Measurements from ENCODE around the gene ABI3BP. TPM values are rescaled to one million over a fixed set of nuclear protein-coding genes. Genes with fewer than 3 reads are reported as not detected.

ABI3BP gene
- total RNA-seq, 1 donor from 2014 or later: 1.1 TPM

DNA sequence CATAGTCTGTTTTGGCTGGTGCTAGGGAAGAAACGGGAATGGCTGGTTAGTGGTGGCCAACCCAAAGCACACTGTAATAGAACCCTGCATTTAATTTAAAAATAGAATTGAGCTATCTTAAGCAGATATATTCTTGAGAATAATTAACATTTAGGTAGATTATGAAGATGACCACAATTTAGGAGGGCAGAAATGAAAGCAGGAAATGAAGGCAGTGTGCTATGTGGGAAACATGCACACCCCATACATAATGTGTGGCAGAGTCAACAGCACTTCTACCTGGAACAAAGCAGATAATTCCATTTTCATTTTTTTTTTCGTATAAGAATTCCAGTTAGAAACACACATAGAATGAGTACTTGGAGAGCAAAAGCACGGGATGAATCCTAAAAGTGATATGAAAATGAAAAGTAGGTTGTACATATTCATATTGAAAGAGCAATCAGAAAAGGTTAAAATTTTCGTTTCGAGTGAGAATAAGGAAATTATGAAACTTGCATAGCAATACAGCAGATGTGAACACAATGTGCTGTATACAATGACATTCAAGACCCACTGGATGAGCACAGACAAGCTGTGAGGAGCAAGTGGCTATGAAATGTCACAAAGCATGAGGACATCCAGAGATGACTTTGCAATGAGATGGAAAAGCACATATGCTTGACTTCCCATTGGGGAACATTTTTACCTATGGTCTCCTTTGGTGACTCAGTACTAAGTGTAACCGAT is 181.3 kb downstream of the ABI3BP start:
- no peaks in the 10 kb centered on the region for H3K9me3 ChIP-seq (ENCODE audit: insufficient read depth, low read depth, low read length)
- H3K4me1 ChIP-seq (ENCODE audit: insufficient read depth, low read length): peaks cover 9% of the 10 kb centered on the region
- FAIRE-seq (no peak), DNase-seq (ENCODE audit: low read depth) (no peak)
- no peaks in the 10 kb centered on the region for H3K27me3 ChIP-seq (ENCODE audit: insufficient read depth, low read length)
- H3K4me1 Mint-ChIP-seq (ENCODE audit: low read depth, unreplicated experiment): peaks cover 8% of the 10 kb centered on the region
- no peak overlapping the region for H3K9ac ChIP-seq (ENCODE audit: low read length)
- H3K79me2 ChIP-seq (ENCODE audit: insufficient read depth, low read length): no peaks in the 10 kb centered on the region
- H2AFZ ChIP-seq (ENCODE audit: low read depth, low read length): no peak overlapping the region
- no peaks in the 10 kb centered on the region for H3K36me3 Mint-ChIP-seq (ENCODE audit: low read depth, unreplicated experiment)
- no peaks in the 10 kb centered on the region for H4K20me1 ChIP-seq (ENCODE audit: insufficient read depth, low read length)
- no peak for TF ChIP-seq CTCF (IDR thresholded peaks at IDR 0.05; ENCODE audit: insufficient read depth, low read depth, low read length)
- no peak for TF ChIP-seq EZH2 (IDR thresholded peaks at IDR 0.05; ENCODE audit: insufficient read depth, low read length)
- H3K27me3 Mint-ChIP-seq (ENCODE audit: low read depth, unreplicated experiment): peaks cover under 1% of the 10 kb centered on the region
- H3K27ac ChIP-seq (ENCODE audit: low read depth, low read length): no peak overlapping the region
- H3K4me2 ChIP-seq (ENCODE audit: low read length): no peak overlapping the region
- no peaks in the 10 kb centered on the region for H3K36me3 ChIP-seq (ENCODE audit: insufficient read depth, low read length)
- no peaks in the 10 kb centered on the region for H3K9me3 Mint-ChIP-seq (ENCODE audit: unreplicated experiment)
- no peak overlapping the region for H3K4me3 Mint-ChIP-seq (ENCODE audit: unreplicated experiment)
- H3K4me3 ChIP-seq (ENCODE audit: insufficient read depth, low read depth, low read length): no peak overlapping the region
- H3K27ac Mint-ChIP-seq (ENCODE audit: unreplicated experiment): no peak overlapping the region

DNA sequence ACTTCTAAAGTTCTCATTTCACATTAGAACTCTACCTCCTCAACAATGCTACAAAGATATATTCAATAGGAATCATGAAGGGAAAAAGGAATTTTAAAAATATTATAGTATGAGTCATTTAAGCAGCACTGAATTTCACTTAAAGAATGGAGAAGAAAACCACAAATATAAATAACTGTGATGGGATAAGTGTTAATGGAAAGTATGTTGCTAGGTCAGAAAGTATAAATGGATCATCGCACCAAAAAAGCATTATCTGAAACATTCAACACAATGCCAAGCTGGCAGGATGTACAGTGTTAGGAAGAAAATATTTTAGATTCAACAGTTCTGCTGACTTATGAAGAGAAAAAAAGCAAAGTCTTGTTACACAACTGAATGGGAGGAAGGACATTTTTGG is 182.6 kb downstream of the ABI3BP start:
- Histone ChIP-seq H3K4me3 (ENCODE audit: insufficient read depth, low read depth, low read length) (no peak overlapping the region), H3K9me3 (ENCODE audit: insufficient read depth, low read depth, low read length) (no peaks in the 10 kb centered on the region), H3K79me2 (ENCODE audit: insufficient read depth, low read length) (no peaks in the 10 kb centered on the region), H3K27ac (ENCODE audit: low read depth, low read length) (peak overlapping the region; percentile 18), H4K20me1 (ENCODE audit: insufficient read depth, low read length) (no peaks in the 10 kb centered on the region), H3K4me2 (ENCODE audit: low read length) (peak overlapping the region; percentile 11), H3K36me3 (ENCODE audit: insufficient read depth, low read length) (no peaks in the 10 kb centered on the region), H3K27me3 (ENCODE audit: insufficient read depth, low read length) (no peaks in the 10 kb centered on the region), H2AFZ (ENCODE audit: low read depth, low read length) (no peak overlapping the region), H3K4me1 (ENCODE audit: insufficient read depth, low read length) (peaks cover 9% of the 10 kb centered on the region), H3K9ac (ENCODE audit: low read length) (no peak overlapping the region)
- Mint-ChIP-seq H3K27me3 (ENCODE audit: low read depth, unreplicated experiment) (no peaks in the 10 kb centered on the region), H3K36me3 (ENCODE audit: low read depth, unreplicated experiment) (no peaks in the 10 kb centered on the region), H3K4me1 (ENCODE audit: low read depth, unreplicated experiment) (peaks cover 8% of the 10 kb centered on the region), H3K4me3 (ENCODE audit: unreplicated experiment) (no peak overlapping the region), H3K9me3 (ENCODE audit: unreplicated experiment) (no peaks in the 10 kb centered on the region), H3K27ac (ENCODE audit: unreplicated experiment) (peak overlapping the region; percentile 23)
- FAIRE-seq (peak; percentile 81), DNase-seq (ENCODE audit: low read depth) (peak; percentile 87)
- no peak for TF ChIP-seq EZH2 (IDR thresholded peaks at IDR 0.05; ENCODE audit: insufficient read depth, low read length)

DNA sequence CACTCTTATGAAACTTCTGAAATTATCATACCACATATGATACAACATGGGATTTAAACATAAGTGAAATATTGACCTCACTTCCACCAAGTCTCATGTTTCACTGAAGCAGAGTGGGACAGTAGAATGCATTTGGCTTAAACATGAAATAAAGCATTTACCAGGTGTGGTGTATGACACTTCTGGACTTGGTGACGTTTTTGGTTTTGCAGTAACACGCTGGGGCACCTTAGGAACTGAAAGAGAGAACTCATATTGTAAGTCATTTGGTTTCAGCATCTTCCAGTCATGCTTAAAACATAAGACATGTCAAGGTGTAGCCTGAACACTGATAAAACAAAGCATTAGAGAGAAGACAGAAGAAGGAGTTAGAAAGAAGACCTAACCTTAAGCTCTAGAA is 188.6 kb downstream of the ABI3BP start:
- H3K4me1 Mint-ChIP-seq (ENCODE audit: low read depth, unreplicated experiment): peaks cover 5% of the 10 kb centered on the region
- H3K9me3 Mint-ChIP-seq (ENCODE audit: unreplicated experiment): peaks cover 11% of the 10 kb centered on the region
- Histone ChIP-seq H3K79me2 (ENCODE audit: insufficient read depth, low read length) (no peaks in the 10 kb centered on the region), H4K20me1 (ENCODE audit: insufficient read depth, low read length) (no peaks in the 10 kb centered on the region), H2AFZ (ENCODE audit: low read depth, low read length) (no peak overlapping the region), H3K9me3 (ENCODE audit: insufficient read depth, low read depth, low read length) (peaks cover 4% of the 10 kb centered on the region), H3K27me3 (ENCODE audit: insufficient read depth, low read length) (no peaks in the 10 kb centered on the region), H3K4me2 (ENCODE audit: low read length) (no peak overlapping the region), H3K4me1 (ENCODE audit: insufficient read depth, low read length) (no peaks in the 10 kb centered on the region), H3K9ac (ENCODE audit: low read length) (no peak overlapping the region), H3K4me3 (ENCODE audit: insufficient read depth, low read depth, low read length) (no peak overlapping the region), H3K27ac (ENCODE audit: low read depth, low read length) (no peak overlapping the region), H3K36me3 (ENCODE audit: insufficient read depth, low read length) (no peaks in the 10 kb centered on the region)
- no peak for DNase-seq (ENCODE audit: low read depth)
- H3K4me3 Mint-ChIP-seq (ENCODE audit: unreplicated experiment): no peak overlapping the region
- H3K36me3 Mint-ChIP-seq (ENCODE audit: low read depth, unreplicated experiment): peaks cover 3% of the 10 kb centered on the region
- H3K27me3 Mint-ChIP-seq (ENCODE audit: low read depth, unreplicated experiment): no peaks in the 10 kb centered on the region
- H3K27ac Mint-ChIP-seq (ENCODE audit: unreplicated experiment): no peak overlapping the region
- no peak for FAIRE-seq
- TF ChIP-seq EZH2 (IDR thresholded peaks at IDR 0.05; ENCODE audit: insufficient read depth, low read length) (no peak), CTCF (IDR thresholded peaks at IDR 0.05; ENCODE audit: insufficient read depth, low read depth, low read length) (no peak)

All from astrocyte (in vitro differentiated cells and primary cell).